Glutamatergic neuron (in vitro differentiated cells): ENCODE measurements around the gene CTNND2. TPM values are rescaled to one million over a fixed set of nuclear protein-coding genes. Genes with fewer than 3 reads are reported as not detected.

Experiments used
- DNase-seq: peaks from one replicate; pipeline ENCODE4 v3.0.0; 2022
- H3K27ac Mint-ChIP-seq: one replicate; pipeline ENCODE4 v1.8.0; 2020; ENCODE audit warnings: mild to moderate bottlenecking, mixed read lengths, inconsistent platforms; ENCODE audit not compliant: unreplicated experiment
- H3K27me3 Mint-ChIP-seq: one replicate; pipeline ENCODE4 v1.8.0; 2020; ENCODE audit warnings: mild to moderate bottlenecking, moderate library complexity, mixed read lengths, inconsistent platforms; ENCODE audit not compliant: unreplicated experiment
- H3K36me3 Mint-ChIP-seq: one replicate; pipeline ENCODE4 v1.8.0; 2020; ENCODE audit warnings: mild to moderate bottlenecking, mixed read lengths, inconsistent platforms; ENCODE audit not compliant: unreplicated experiment
- H3K4me1 Mint-ChIP-seq: one replicate; pipeline ENCODE4 v1.8.0; 2020; ENCODE audit warnings: mild to moderate bottlenecking, low read depth, mixed read lengths, inconsistent platforms; ENCODE audit not compliant: unreplicated experiment
- H3K4me3 Mint-ChIP-seq: one replicate; pipeline ENCODE4 v1.8.0; 2020; ENCODE audit warnings: mild to moderate bottlenecking, mixed read lengths, inconsistent platforms; ENCODE audit not compliant: unreplicated experiment
- H3K9me3 Mint-ChIP-seq: one replicate; pipeline ENCODE4 v1.8.0; 2020; ENCODE audit warnings: mild to moderate bottlenecking, moderate library complexity, mixed read lengths, inconsistent platforms; ENCODE audit not compliant: unreplicated experiment
- CTCF ChIP-seq: fragments of 200-600 bp; sonication (generic); IDR thresholded peaks from one replicate; pipeline ENCODE4 v1.5.0; 2021; ENCODE audit not compliant: partially characterized antibody, unreplicated experiment
- total RNA-seq: library from RNA; stranded (reverse); fragmentation: NEBNext Ultra II Directional; extraction: Animal tissue kit (Norgen Biotek cat#: 25700); gene quantifications from one replicate; pipeline ENCODE4 v1.2.1, GENCODE V29; 2021; ENCODE audit not compliant: unreplicated experiment

Gene CTNND2
- total RNA-seq, 1 donor from 2014 or later, result 134 TPM

- TF ChIP-seq CTCF, result no peak
- H3K27ac Mint-ChIP-seq, result no peak overlapping the region
- H3K9me3 Mint-ChIP-seq, result peaks cover 2% of the 10 kb centered on the region
- no peaks in the 10 kb centered on the region for H3K4me1 Mint-ChIP-seq
- no peak overlapping the region for H3K4me3 Mint-ChIP-seq
- no peaks in the 10 kb centered on the region for H3K36me3 Mint-ChIP-seq
- DNase-seq, result no peak
- H3K27me3 Mint-ChIP-seq, result no peaks in the 10 kb centered on the region
These were observed 245.9 kb downstream of the CTNND2 start for GRCh38 chr5:11658376-11658775.

- TF ChIP-seq CTCF, result no peak
- no peak overlapping the region for H3K4me3 Mint-ChIP-seq
- H3K9me3 Mint-ChIP-seq, result peaks cover 2% of the 10 kb centered on the region
- H3K27ac Mint-ChIP-seq, result no peak overlapping the region
- no peaks in the 10 kb centered on the region for H3K4me1 Mint-ChIP-seq
- no peak for DNase-seq
- H3K27me3 Mint-ChIP-seq, result no peaks in the 10 kb centered on the region
- H3K36me3 Mint-ChIP-seq, result no peaks in the 10 kb centered on the region
These were observed 247.3 kb downstream of the CTNND2 start for GRCh38 chr5:11656916-11657315.

- Mint-ChIP-seq H3K9me3 (peaks cover 2% of the 10 kb centered on the region), H3K36me3 (no peaks in the 10 kb centered on the region), H3K4me3 (no peak overlapping the region), H3K4me1 (no peaks in the 10 kb centered on the region), H3K27me3 (no peaks in the 10 kb centered on the region), H3K27ac (no peak overlapping the region)
- DNase-seq, result no peak
- TF ChIP-seq CTCF, result no peak
These were observed 248.6 kb downstream of the CTNND2 start for GRCh38 chr5:11655681-11656080.

- Mint-ChIP-seq H3K27ac (no peak overlapping the region), H3K27me3 (no peaks in the 10 kb centered on the region), H3K4me3 (no peak overlapping the region), H3K9me3 (peaks cover 6% of the 10 kb centered on the region), H3K36me3 (peaks cover 6% of the 10 kb centered on the region), H3K4me1 (no peaks in the 10 kb centered on the region)
- DNase-seq, result no peak
- no peak for TF ChIP-seq CTCF
These were observed 253.3 kb downstream of the CTNND2 start for GRCh38 chr5:11650936-11651335.

GRCh38 chr5:11646141-11646540 is 258.1 kb downstream of the CTNND2 start:
- TF ChIP-seq CTCF, result no peak
- Mint-ChIP-seq H3K4me3 (no peak overlapping the region), H3K36me3 (peaks cover 6% of the 10 kb centered on the region), H3K9me3 (peaks cover 6% of the 10 kb centered on the region), H3K4me1 (no peaks in the 10 kb centered on the region), H3K27ac (no peak overlapping the region), H3K27me3 (peaks cover 2% of the 10 kb centered on the region)
- DNase-seq, result no peak
